ENCODE measurements around the gene HOXB3. TPM values are rescaled to one million over a fixed set of nuclear protein-coding genes. Genes with fewer than 3 reads are reported as not detected.

The HOXB3 gene
- total and polyA plus RNA-seq, 4 donors = 23.8 to 162 (median 94.8) TPM

DNA sequence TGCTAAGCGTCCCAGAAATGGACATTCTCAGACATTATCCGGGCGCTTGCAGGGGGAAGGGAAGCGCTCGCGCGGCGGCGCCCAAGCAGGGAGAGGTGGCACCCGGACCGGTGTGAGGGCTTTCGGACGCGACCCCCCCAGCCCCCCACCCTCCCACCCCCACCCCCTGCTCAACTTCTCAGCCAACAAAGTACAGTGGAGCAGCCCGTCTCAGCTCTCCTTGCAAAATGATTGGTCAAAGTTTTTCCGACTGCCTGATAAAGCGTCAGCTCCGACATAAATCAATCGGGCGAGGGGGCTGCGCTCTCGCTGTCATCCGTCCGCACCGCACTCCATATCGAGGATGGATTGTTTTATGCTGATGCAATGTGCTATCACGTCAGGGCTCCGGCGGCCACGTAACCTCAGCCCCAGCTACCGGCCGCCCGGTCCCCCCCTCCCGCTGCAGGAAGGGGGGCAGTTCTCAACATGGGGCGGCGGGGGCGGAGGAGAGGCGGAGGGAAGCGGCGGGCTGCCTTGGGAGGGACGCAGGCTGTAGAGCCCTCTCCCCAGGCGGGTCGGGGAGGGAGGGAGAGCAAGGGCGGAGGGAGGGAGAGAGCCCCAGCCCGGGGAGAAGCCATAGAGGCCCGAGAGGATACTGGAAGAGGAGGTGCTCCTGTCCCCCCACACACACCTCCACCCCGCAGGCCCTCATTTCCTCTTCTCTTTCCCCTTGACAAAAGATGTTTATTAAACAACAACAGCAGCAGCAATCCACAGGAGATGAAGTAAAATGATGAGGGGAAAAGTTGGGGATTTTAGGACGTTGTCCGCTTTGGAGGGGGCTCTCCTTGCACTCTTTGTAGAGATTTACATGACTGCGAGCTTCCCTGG lies 36.4 kb upstream of the HOXB3 start, which contains the start of gene HOXB9:
HOXB9 (minus strand) TSS at position 114 of the 873 bp plus-strand sequence; CDS start at position 25, 89 bp downstream.
- peaks cover 52% of the 10 kb centered on the region for H3K4me1 ChIP-seq (ENCODE audit: control insufficient read depth, insufficient read depth, low read length)
- peak within 1 kb of the TSS; percentile 93 for H3K27ac ChIP-seq (ENCODE audit: low read depth, low read length)
- peak in 4 of 6 donors; percentile 57 to 96 (median 68) for DNase-seq (ENCODE audit: low read depth in 4 of 6, low spot score in 6 of 6)
- peaks cover 38% of the 10 kb centered on the region for H3K27me3 ChIP-seq (ENCODE audit: control insufficient read depth, insufficient read depth, low read length)
- WGBS (ENCODE audit: insufficient coverage) = 3% methylated on average over 26 of the region's 50 CpGs
- peaks cover 2% of the 10 kb centered on the region for H3K36me3 ChIP-seq (ENCODE audit: control insufficient read depth, insufficient read depth, low read length)
- H3K4me3 ChIP-seq (ENCODE audit: low read depth, low read length) = peak within 1 kb of the TSS; percentile 73
- no peaks in the 10 kb centered on the region for H3K9me3 ChIP-seq (ENCODE audit: control insufficient read depth, insufficient read depth, low read length)

DNA sequence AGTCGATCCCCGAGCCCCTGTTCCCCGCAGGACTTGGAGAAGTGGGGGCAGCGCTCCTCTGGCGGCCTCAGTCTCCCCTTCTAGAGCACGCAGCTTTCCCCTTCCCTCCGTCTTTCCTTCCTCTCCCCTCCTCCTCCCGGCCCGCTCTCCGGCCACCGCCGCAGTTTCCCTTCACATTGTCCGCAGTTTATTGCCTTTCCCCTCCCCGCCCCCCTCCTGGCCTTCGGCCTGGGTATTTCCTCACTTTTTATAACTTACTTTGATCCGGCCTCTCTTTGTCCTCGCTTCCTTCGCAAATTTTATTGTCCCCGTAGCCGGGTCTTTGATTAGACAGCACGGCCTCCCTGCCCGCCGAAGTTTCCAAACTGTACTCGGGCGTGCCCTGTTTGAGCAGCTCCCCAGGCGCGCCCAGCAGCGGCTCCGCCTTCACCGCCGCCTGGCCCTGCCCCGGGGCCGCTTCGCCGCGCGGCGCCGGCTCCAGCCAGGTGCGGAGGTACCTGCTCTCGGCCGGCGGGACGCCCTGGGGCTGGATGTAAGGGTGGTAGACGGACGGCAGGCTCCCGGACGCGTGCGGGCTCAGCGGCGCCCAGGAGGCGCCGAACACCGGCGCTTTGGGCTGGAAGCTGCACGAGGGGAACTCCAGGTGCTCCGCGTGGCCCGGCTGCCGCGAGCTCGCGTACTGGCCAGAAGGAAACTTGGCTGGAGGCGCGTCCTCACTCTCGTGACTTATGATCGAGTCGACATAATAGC lies 35.6 kb upstream of the HOXB3 start:
- Histone ChIP-seq H3K4me1 (ENCODE audit: control insufficient read depth, insufficient read depth, low read length) (peaks cover 60% of the 10 kb centered on the region), H3K27ac (ENCODE audit: low read depth, low read length) (peak overlapping the region; percentile 93), H3K4me3 (ENCODE audit: low read depth, low read length) (peak overlapping the region; percentile 73), H3K36me3 (ENCODE audit: control insufficient read depth, insufficient read depth, low read length) (peaks cover 4% of the 10 kb centered on the region), H3K9me3 (ENCODE audit: control insufficient read depth, insufficient read depth, low read length) (no peaks in the 10 kb centered on the region), H3K27me3 (ENCODE audit: control insufficient read depth, insufficient read depth, low read length) (peaks cover 33% of the 10 kb centered on the region)
- under 1% methylated on average over 68 of the region's 69 CpGs for WGBS (ENCODE audit: insufficient coverage)
- DNase-seq (ENCODE audit: low read depth in 4 of 6, low spot score in 6 of 6) = peak in 3 of 6 donors; percentile 46 to 62 (median 55)

DNA sequence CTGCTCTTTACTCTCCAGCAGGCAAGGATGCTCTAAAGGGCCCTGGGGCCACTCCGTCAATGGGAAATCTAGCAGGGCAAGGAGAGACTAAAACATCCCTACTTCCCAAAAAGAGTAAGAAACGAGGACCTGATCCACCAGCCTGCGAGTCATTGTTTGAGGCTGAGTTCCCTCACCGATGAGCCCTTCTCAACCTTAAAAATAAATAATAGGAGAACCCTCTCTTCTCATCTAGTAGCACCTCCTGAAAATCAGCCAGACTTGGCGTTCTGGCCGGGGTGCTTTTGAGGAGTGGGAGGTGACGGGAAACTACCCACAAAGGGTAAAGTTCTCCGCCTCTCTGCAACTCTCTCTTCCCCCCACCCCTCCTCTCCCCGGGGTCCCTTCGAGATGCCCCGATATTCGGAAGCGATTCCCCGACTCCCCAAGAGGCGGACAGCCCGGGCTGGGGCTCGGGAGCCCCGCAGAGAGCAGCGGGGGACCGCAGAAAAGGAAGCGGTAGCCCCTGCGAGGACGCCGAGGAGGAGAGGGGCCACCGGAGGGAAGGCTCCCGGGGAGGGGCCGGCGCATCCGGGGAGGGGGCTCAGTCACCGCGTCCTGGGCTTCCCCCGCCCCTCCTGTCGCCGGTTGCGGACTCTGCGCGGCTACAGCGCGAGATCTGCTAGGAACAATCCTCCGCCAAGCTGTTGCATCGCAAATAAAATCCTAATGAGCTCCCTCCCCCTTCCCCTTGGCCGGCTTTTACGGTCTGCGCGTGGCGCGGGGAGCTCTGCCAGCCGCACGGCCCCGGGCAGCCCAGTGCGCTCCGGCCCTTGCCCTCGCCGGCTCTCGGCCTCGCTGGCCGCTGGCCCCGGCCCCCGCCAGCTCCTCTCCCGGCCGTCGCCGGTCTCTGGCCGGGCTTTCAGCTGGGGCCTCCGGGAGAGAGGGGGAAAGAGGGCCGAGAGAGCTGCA lies 34.8 kb upstream of the HOXB3 start:
- WGBS (ENCODE audit: insufficient coverage) = under 1% methylated on average over 51 of the region's 66 CpGs
- Histone ChIP-seq H3K4me3 (ENCODE audit: low read depth, low read length) (peak overlapping the region; percentile 73), H3K27ac (ENCODE audit: low read depth, low read length) (peak overlapping the region; percentile 93)

DNA sequence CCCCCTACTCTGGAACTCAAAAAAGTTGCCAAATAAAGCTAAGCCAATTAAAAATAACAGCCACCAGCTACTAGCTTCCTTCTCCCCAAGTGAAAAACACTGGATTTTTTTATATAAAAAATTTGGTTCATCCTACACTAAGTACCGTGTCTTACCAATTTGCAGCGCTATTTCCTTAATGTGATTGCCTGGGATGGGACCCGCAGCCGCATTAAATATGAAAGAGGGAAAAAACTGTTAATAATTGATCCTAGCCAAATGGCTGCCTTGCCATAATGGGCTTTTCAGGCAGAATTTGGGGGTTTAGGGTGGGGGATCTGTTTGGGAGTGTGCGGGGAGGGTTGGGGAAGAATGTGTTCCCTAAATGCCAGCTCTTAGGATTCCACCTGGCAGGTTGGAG lies 34.1 kb upstream of the HOXB3 start:
- 29% methylated on average over 3 of the region's 5 CpGs for WGBS (ENCODE audit: insufficient coverage)

More for the DNA sequence above, 34.8 kb upstream of the HOXB3 start:
- peak in 4 of 6 donors; percentile 60 to 89 (median 70) for DNase-seq (ENCODE audit: low read depth in 4 of 6, low spot score in 6 of 6)
- Histone ChIP-seq H3K36me3 (ENCODE audit: control insufficient read depth, insufficient read depth, low read length) (peaks cover 6% of the 10 kb centered on the region), H3K27me3 (ENCODE audit: control insufficient read depth, insufficient read depth, low read length) (peaks cover 36% of the 10 kb centered on the region), H3K4me1 (ENCODE audit: control insufficient read depth, insufficient read depth, low read length) (peaks cover 69% of the 10 kb centered on the region), H3K9me3 (ENCODE audit: control insufficient read depth, insufficient read depth, low read length) (no peaks in the 10 kb centered on the region)

DNA sequence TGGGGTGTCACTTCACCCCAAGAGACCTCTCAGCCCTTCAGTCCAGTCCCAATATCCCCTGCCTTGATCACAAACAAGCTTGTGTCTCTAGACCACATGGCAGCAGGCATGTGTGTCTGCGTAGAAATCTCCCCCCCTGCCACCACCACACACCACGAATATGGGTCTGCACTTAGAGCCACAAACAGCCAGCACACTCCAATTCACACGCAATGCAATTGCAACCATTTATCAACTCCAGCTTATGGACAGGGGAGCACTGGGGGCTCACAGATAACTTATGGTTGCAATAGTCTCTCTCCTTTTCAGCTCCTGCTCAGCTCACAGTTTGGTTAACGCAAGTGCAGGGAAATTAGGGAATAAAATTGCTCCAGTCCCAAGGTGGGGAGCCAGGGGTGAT lies 33.5 kb upstream of the HOXB3 start:
- 16% methylated on average over 3 of the region's 4 CpGs for WGBS (ENCODE audit: insufficient coverage)

More for the DNA sequence above, 34.1 kb upstream of the HOXB3 start:
- H3K4me3 ChIP-seq (ENCODE audit: low read depth, low read length) = peak overlapping the region; percentile 73
- H3K9me3 ChIP-seq (ENCODE audit: control insufficient read depth, insufficient read depth, low read length) = no peaks in the 10 kb centered on the region
- H3K4me1 ChIP-seq (ENCODE audit: control insufficient read depth, insufficient read depth, low read length) = peaks cover 73% of the 10 kb centered on the region
- H3K36me3 ChIP-seq (ENCODE audit: control insufficient read depth, insufficient read depth, low read length) = peaks cover 6% of the 10 kb centered on the region
- DNase-seq (ENCODE audit: low read depth in 4 of 6, low spot score in 6 of 6) = peak in 2 of 6 donors; percentile 24 to 84
- peak overlapping the region; percentile 93 for H3K27ac ChIP-seq (ENCODE audit: low read depth, low read length)
- H3K27me3 ChIP-seq (ENCODE audit: control insufficient read depth, insufficient read depth, low read length) = peaks cover 32% of the 10 kb centered on the region

DNA sequence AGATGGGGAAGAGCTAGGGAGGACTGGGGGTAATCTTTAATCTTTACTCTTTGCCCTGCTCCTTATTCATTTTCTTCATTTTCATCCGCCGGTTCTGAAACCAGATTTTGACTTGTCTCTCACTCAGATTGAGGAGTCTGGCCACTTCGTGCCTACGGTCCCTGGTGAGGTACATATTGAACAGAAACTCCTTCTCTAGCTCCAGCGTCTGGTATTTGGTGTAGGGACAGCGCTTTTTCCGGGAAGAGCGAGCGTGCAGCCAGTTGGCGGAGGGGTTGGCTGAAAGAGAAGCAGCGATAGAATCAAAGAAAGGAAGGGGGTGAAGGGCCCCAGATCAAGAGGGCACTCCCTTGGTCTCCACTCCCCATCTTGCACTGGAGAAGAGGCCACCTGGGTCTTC lies 32.8 kb upstream of the HOXB3 start:
- H3K4me1 ChIP-seq (ENCODE audit: control insufficient read depth, insufficient read depth, low read length) = peaks cover 79% of the 10 kb centered on the region
- H3K36me3 ChIP-seq (ENCODE audit: control insufficient read depth, insufficient read depth, low read length) = peaks cover 6% of the 10 kb centered on the region
- WGBS (ENCODE audit: insufficient coverage) = no CpG with 5 or more reads among the region's 11 CpGs
- no peaks in the 10 kb centered on the region for H3K9me3 ChIP-seq (ENCODE audit: control insufficient read depth, insufficient read depth, low read length)
- peak in 2 of 6 donors; percentile 31 to 71 for DNase-seq (ENCODE audit: low read depth in 4 of 6, low spot score in 6 of 6)
- H3K4me3 ChIP-seq (ENCODE audit: low read depth, low read length) = peak overlapping the region; percentile 27
- peaks cover 31% of the 10 kb centered on the region for H3K27me3 ChIP-seq (ENCODE audit: control insufficient read depth, insufficient read depth, low read length)
- H3K27ac ChIP-seq (ENCODE audit: low read depth, low read length) = peak overlapping the region; percentile 65

More for the DNA sequence above, 33.5 kb upstream of the HOXB3 start:
- H3K36me3 ChIP-seq (ENCODE audit: control insufficient read depth, insufficient read depth, low read length) = peaks cover 6% of the 10 kb centered on the region
- peaks cover 31% of the 10 kb centered on the region for H3K27me3 ChIP-seq (ENCODE audit: control insufficient read depth, insufficient read depth, low read length)
- H3K4me1 ChIP-seq (ENCODE audit: control insufficient read depth, insufficient read depth, low read length) = peaks cover 78% of the 10 kb centered on the region
- DNase-seq (ENCODE audit: low read depth in 4 of 6, low spot score in 6 of 6) = peak in 3 of 6 donors; percentile 30 to 92 (median 40)
- peak overlapping the region; percentile 65 for H3K27ac ChIP-seq (ENCODE audit: low read depth, low read length)
- H3K9me3 ChIP-seq (ENCODE audit: control insufficient read depth, insufficient read depth, low read length) = no peaks in the 10 kb centered on the region
- peak overlapping the region; percentile 27 for H3K4me3 ChIP-seq (ENCODE audit: low read depth, low read length)

DNA sequence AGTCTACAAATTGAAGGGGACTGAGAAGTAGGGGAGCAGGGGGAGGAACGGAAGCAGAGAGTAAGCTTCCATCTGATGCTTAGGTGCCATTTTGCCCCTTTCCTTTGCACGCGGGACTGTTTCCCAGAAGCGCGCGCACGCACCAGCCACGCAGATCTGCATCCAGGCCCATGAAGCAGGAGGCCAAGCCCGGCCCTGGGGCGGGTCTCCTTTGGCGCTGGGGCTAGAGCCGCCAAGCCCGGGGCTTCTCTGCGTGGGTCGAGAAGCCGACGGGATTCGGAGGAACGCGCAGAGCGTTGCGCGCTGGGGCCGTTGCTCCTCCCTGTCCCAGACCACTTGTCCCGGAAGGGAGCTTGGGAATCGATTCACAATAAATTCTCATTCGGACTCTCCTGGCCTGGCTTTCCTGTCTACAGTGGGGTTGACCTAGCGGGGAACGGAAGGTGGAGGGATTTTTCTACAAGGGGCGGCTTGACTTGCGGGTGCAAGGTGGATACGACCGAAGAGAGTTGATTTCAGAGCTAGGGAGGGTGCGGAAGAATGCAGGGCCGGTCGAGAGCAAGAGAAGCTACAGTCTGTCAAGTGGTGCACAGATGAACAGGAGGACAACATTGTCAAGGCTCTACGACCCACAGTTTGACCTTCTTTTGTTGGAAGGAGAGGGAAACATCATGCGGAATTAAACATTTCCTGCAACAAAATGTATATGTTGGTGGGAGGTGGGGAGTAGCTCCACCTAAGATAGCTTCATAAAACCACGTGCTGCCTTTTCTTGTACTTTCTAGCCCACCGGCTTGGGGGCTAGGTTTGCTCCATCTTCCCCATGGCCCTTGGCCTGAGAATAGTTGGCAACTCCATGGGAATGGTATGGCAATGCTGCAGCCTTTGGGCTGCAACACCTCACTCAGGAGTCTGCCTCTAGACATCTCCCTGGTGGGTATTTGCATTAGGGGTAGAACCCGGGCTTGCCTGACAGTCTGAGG lies 31.7 kb upstream of the HOXB3 start:
- Histone ChIP-seq H3K27ac (ENCODE audit: low read depth, low read length) (peak overlapping the region; percentile 99), H3K4me3 (ENCODE audit: low read depth, low read length) (peak overlapping the region; percentile 33)

DNA sequence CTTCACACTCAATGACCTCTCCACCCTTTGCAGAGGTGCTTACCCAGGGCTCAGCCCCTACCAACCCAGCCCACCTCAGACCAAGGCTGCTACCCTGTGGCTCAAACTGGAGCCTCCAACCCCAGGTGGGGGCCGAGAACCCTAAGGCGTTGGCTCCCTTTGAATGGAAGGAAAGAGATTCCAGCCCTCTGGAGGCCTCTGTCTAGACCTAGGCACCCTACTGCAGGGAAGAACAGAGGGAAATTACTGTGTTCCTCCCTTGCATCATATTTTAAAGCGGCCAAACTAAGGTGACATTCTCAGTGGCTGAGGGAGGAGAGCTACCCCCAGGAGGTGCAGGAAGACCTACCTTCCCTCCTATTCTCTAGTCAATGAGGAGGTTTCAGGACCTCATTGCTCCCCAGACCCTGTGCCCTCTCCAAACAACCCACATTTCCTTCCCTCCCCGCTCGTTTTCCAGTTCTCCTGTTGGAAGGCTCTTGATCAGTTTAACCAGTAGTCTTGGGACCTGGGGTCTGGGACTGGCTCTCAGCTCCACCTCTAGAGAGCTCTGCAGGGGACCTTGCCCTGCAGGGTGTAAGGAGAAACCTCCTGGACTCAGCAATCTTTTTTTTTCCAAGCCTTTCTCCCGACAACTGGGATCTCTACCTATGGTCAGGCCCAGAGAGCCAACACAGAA lies 30.6 kb upstream of the HOXB3 start:
- peaks cover 6% of the 10 kb centered on the region for H3K36me3 ChIP-seq (ENCODE audit: control insufficient read depth, insufficient read depth, low read length)
- peak overlapping the region; percentile 99 for H3K27ac ChIP-seq (ENCODE audit: low read depth, low read length)
- 30% methylated on average over 2 of the region's 6 CpGs for WGBS (ENCODE audit: insufficient coverage)
- DNase-seq (ENCODE audit: low read depth in 4 of 6, low spot score in 6 of 6) = peak in 5 of 6 donors; percentile 24 to 82 (median 36)
- peaks cover 24% of the 10 kb centered on the region for H3K27me3 ChIP-seq (ENCODE audit: control insufficient read depth, insufficient read depth, low read length)
- no peaks in the 10 kb centered on the region for H3K9me3 ChIP-seq (ENCODE audit: control insufficient read depth, insufficient read depth, low read length)
- H3K4me1 ChIP-seq (ENCODE audit: control insufficient read depth, insufficient read depth, low read length) = peaks cover 84% of the 10 kb centered on the region
- H3K4me3 ChIP-seq (ENCODE audit: low read depth, low read length) = peak overlapping the region; percentile 65

More for the DNA sequence above, 31.7 kb upstream of the HOXB3 start:
- DNase-seq (ENCODE audit: low read depth in 4 of 6, low spot score in 6 of 6) = peak in 5 of 6 donors; percentile 22 to 79 (median 38)
- WGBS (ENCODE audit: insufficient coverage) = 13% methylated on average over 38 of the region's 41 CpGs
- peaks cover 22% of the 10 kb centered on the region for H3K27me3 ChIP-seq (ENCODE audit: control insufficient read depth, insufficient read depth, low read length)
- H3K36me3 ChIP-seq (ENCODE audit: control insufficient read depth, insufficient read depth, low read length) = peaks cover 6% of the 10 kb centered on the region
- peaks cover 78% of the 10 kb centered on the region for H3K4me1 ChIP-seq (ENCODE audit: control insufficient read depth, insufficient read depth, low read length)
- no peaks in the 10 kb centered on the region for H3K9me3 ChIP-seq (ENCODE audit: control insufficient read depth, insufficient read depth, low read length)
